ENCODE results near the gene CDS2.

DNA sequence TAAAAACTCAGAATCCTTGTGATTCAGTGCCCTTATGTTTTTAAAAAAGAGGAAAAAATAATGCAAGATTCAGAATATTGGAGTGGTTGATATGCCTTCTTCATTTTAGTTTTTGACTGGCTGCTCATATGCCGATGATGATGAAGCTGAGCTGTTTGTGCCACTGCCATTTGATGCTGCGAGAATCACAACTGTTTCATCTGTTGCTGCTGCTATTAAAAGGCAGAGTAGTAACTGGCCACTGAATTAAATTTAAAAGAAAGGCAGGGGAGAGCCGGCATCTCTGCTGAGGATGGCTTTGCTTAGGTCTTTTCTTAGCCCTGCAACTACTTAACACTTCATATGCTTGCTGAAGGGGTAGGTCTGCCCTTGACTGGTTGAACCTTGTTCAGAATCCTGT lies 33.1 kb downstream of the CDS2 start:
- TF ChIP-seq POLR2AphosphoS5 (IDR thresholded peaks at IDR 0.05; ENCODE audit: low read depth, low read length): no peak
- no peak for TF ChIP-seq SIN3A (IDR thresholded peaks at IDR 0.05; ENCODE audit: borderline replicate concordance, insufficient read depth, low read length)
- TF ChIP-seq, protein P1, sequence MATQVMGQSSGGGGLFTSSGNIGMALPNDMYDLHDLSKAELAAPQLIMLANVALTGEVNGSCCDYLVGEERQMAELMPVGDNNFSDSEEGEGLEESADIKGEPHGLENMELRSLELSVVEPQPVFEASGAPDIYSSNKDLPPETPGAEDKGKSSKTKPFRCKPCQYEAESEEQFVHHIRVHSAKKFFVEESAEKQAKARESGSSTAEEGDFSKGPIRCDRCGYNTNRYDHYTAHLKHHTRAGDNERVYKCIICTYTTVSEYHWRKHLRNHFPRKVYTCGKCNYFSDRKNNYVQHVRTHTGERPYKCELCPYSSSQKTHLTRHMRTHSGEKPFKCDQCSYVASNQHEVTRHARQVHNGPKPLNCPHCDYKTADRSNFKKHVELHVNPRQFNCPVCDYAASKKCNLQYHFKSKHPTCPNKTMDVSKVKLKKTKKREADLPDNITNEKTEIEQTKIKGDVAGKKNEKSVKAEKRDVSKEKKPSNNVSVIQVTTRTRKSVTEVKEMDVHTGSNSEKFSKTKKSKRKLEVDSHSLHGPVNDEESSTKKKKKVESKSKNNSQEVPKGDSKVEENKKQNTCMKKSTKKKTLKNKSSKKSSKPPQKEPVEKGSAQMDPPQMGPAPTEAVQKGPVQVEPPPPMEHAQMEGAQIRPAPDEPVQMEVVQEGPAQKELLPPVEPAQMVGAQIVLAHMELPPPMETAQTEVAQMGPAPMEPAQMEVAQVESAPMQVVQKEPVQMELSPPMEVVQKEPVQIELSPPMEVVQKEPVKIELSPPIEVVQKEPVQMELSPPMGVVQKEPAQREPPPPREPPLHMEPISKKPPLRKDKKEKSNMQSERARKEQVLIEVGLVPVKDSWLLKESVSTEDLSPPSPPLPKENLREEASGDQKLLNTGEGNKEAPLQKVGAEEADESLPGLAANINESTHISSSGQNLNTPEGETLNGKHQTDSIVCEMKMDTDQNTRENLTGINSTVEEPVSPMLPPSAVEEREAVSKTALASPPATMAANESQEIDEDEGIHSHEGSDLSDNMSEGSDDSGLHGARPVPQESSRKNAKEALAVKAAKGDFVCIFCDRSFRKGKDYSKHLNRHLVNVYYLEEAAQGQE (IDR thresholded peaks at IDR 0.05; ENCODE audit: insufficient read depth in 1 of 2, low read depth in 2 of 2, low read length in 2 of 2): no peak
- TF ChIP-seq TAF1 (IDR thresholded peaks at IDR 0.05; ENCODE audit: borderline replicate concordance, insufficient read depth, low read length): no peak

Data from PFSK-1 (cell line).